HepG2 (cell line): Measurements from ENCODE around the gene GBP1. TPM values are rescaled to one million over a fixed set of nuclear protein-coding genes. Genes with fewer than 3 reads are reported as not detected.

Experiments
- ATAC-seq: fragments of 200-7000 bp; cut with Tn5 transposase; 3 replicates; pipeline ENCODE4 v1.9.1; 2020; ENCODE audit warnings: mild to moderate bottlenecking, moderate library complexity
- BruUV-seq: library from RNA; stranded (reverse); fragments of 400-500 nt; replicated peaks from 2 replicates; lab custom pipeline; 2021; lab: Mats Ljungman, UMichigan
- CTCF ChIA-PET: fragments of 300-600 bp; formaldehyde crosslinking; extraction: SDS; loops from one replicate; lab custom pipeline; 2021; ENCODE audit warnings: low total read pairs, inconsistent platforms, low intra/inter-chr PET ratio; lab: Yijun Ruan, JAX
- POLR2A ChIA-PET: fragments of 350-600 bp; sonication (Branson Sonifier 250); formaldehyde crosslinking; loops from one replicate; lab custom pipeline; 2020; ENCODE audit warnings: antibody characterized with exemption, inconsistent platforms; lab: Yijun Ruan, JAX
- DNase-seq: peaks from one replicate; pipeline ENCODE4 v3.0.0-alpha.2; 2015; ENCODE audit warnings: low spot score
- FAIRE-seq: peaks from 3 replicates; lab custom pipeline; 2011; peaks lifted over from hg19 to GRCh38; lab: Jason Lieb, UNC
- H2AFZ ChIP-seq: one replicate; pipeline ENCODE4 v1.6.1; 2011; ENCODE audit warnings: low read length, inconsistent platforms
- H3K27ac ChIP-seq: fragments of 300-600 bp; 3 replicates; pipeline ENCODE4 v1.8.0; 2011; ENCODE audit warnings: mixed run types, mild to moderate bottlenecking, mixed read lengths, low read length, inconsistent platforms; ENCODE audit not compliant: insufficient read depth; ENCODE audit errors: extremely low read length
- H3K27me3 ChIP-seq, 2 experiments: fragments of 200-600 bp in 1 of 2; 2 replicates in 1 of 2; 3 replicates in 1 of 2; pipeline versions ENCODE4 v1.6.0 to v1.8.0; 2011; ENCODE audit warnings: low read length in 2 of 2, mild to moderate bottlenecking in 2 of 2, moderate library complexity in 2 of 2, inconsistent platforms in 1 of 2; ENCODE audit not compliant: insufficient read depth in 2 of 2, control insufficient read depth in 1 of 2
- H3K36me3 ChIP-seq, 2 experiments: fragments of 200-600 bp in 1 of 2; replicated peaks in 1 of 2; 2 replicates in 1 of 2; 3 replicates in 1 of 2; pipeline versions ENCODE4 v1.5.1 to v1.8.0; 2011; ENCODE audit warnings: low read length in 2 of 2, inconsistent platforms in 1 of 2; ENCODE audit not compliant: insufficient read depth in 2 of 2, control insufficient read depth in 1 of 2
- H3K4me1 ChIP-seq: 2 replicates; pipeline ENCODE4 v1.5.1; 2012; ENCODE audit warnings: low read length, inconsistent platforms; ENCODE audit not compliant: insufficient read depth
- H3K4me2 ChIP-seq: 2 replicates; pipeline ENCODE4 v1.6.0; 2011; ENCODE audit warnings: low read depth, low read length, inconsistent platforms
- H3K4me3 ChIP-seq, 3 experiments: fragments of 200-600 bp in 1 of 3; sonication (generic), shearing (Covaris generic) in 1 of 3; replicated peaks in 1 of 3; 2 replicates each; pipeline ENCODE4 v1.5.1; 2011 to 2016; ENCODE audit warnings: low read length in 3 of 3, inconsistent platforms in 2 of 3, low read depth in 2 of 3, mild to moderate bottlenecking in 2 of 3, control low read depth in 1 of 3, mixed read lengths in 1 of 3; ENCODE audit not compliant: insufficient read depth in 1 of 3
- H3K79me2 ChIP-seq: one replicate; pipeline ENCODE4 v1.6.1; 2011; ENCODE audit warnings: low read length, inconsistent platforms; ENCODE audit not compliant: insufficient read depth
- H3K9ac ChIP-seq: 2 replicates; pipeline ENCODE4 v1.6.0; 2011; ENCODE audit warnings: mild to moderate bottlenecking, low read depth, low read length, inconsistent platforms; ENCODE audit not compliant: insufficient read depth
- H3K9me3 ChIP-seq: 2 replicates; pipeline ENCODE4 v1.5.1; 2012; ENCODE audit warnings: mild to moderate bottlenecking, low read length
- H4K20me1 ChIP-seq: 2 replicates; pipeline ENCODE4 v1.6.0; 2011; ENCODE audit warnings: inconsistent platforms, mild to moderate bottlenecking, low read length, moderate library complexity; ENCODE audit not compliant: insufficient read depth
- AHDC1 ChIP-seq: sonication (generic); formaldehyde crosslinking; IDR thresholded peaks from 2 replicates; pipeline ENCODE4 v1.5.1; 2020; ENCODE audit warnings: mild to moderate bottlenecking, missing genetic modification reagents, borderline replicate concordance
- ATF1 ChIP-seq: IDR thresholded peaks from 2 replicates; pipeline ENCODE4 v1.6.1; 2016; ENCODE audit warnings: mild to moderate bottlenecking, control low read depth
- GPN1 ChIP-seq: sonication (generic); formaldehyde crosslinking; IDR thresholded peaks from 2 replicates; pipeline ENCODE4 v1.5.1; 2020; ENCODE audit warnings: missing genetic modification reagents, borderline replicate concordance
- NFRKB ChIP-seq: fragments of 450-650 bp; IDR thresholded peaks from 2 replicates; pipeline ENCODE4 v1.6.1; 2017
- PAX8 ChIP-seq: sonication (generic); formaldehyde crosslinking; IDR thresholded peaks from 2 replicates; pipeline ENCODE4 v1.8.0; 2022; ENCODE audit warnings: mild to moderate bottlenecking, missing genetic modification reagents, borderline replicate concordance
- RXRA ChIP-seq: sonication (generic); formaldehyde crosslinking; IDR thresholded peaks from 2 replicates; pipeline ENCODE4 v1.5.1; 2020; ENCODE audit warnings: missing genetic modification reagents
- TBX3 ChIP-seq: fragments of 450-650 bp; IDR thresholded peaks from 2 replicates; pipeline ENCODE4 v1.6.1; 2017; ENCODE audit warnings: antibody characterized with exemption, mild to moderate bottlenecking, inconsistent platforms, borderline replicate concordance
- ZBTB2 ChIP-seq: sonication (generic); formaldehyde crosslinking; IDR thresholded peaks from 2 replicates; pipeline ENCODE4 v1.8.0; 2022; ENCODE audit warnings: low read depth, missing genetic modification reagents
- ZBTB38 ChIP-seq: sonication (generic); formaldehyde crosslinking; IDR thresholded peaks from 2 replicates; pipeline ENCODE4 v1.5.1; 2020; ENCODE audit warnings: mild to moderate bottlenecking, missing genetic modification reagents
- ZNF101 ChIP-seq: sonication (generic); formaldehyde crosslinking; IDR thresholded peaks from 2 replicates; pipeline ENCODE4 v1.4.0; 2020; ENCODE audit warnings: mild to moderate bottlenecking, low read depth, missing genetic modification reagents, borderline replicate concordance
- ZNF557 ChIP-seq: sonication (generic); formaldehyde crosslinking; IDR thresholded peaks from 2 replicates; pipeline ENCODE4 v1.4.0; 2020; ENCODE audit warnings: missing genetic modification reagents
- ZNF790 ChIP-seq: sonication (generic); formaldehyde crosslinking; IDR thresholded peaks from 2 replicates; pipeline ENCODE4 v1.8.0; 2022; ENCODE audit warnings: missing genetic modification reagents, mild to moderate bottlenecking, borderline replicate concordance
- ZNF878 ChIP-seq: sonication (generic); formaldehyde crosslinking; IDR thresholded peaks from 2 replicates; pipeline ENCODE4 v1.8.1; 2023; ENCODE audit warnings: mild to moderate bottlenecking, missing genetic modification reagents, moderate library complexity
- WGBS: methylation state at CpG from one replicate; pipeline ENCODE4 v1.1.6; 2017; ENCODE audit warnings: low lambda C conversion rate; 5-methylcytosine and 5-hydroxymethylcytosine counted together
- in situ Hi-C: cut with HindIII; loops from 2 replicates; pipeline ENCODE4 v1.10.0; 2017; ENCODE audit warnings: low pct_unique_long_range_greater_than_20kb; ENCODE audit not compliant: extremely low pct_ligation_motif_present
- intact Hi-C: fragments of 100-400 bp; cut with micrococcal nuclease; formaldehyde crosslinking; loops from one replicate; pipeline ENCODE4 v1.10.0; 2022; ENCODE audit not compliant: unreplicated experiment
- polyA plus RNA-seq, 8 experiments: library from polyadenylated mRNA; depleted of rRNA in 3 of 8; stranded (reverse) in 7 of 8; unstranded in 1 of 8; fragments of >200 nt; fragmentation: Illumina TruSeq in 4 of 8; extraction: Trizol in 4 of 8; gene quantifications; 2 replicates each; pipeline versions ENCODE4 v1.2.1 to v1.2.3, GENCODE V29; 2011 to 2016; ENCODE audit warnings: low read depth in 4 of 8, missing spikeins in 1 of 8, mixed read lengths in 1 of 8; ENCODE audit not compliant: insufficient read depth in 1 of 8
- total RNA-seq, 5 experiments: library from RNA; depleted of rRNA; stranded (reverse); fragments of >200 nt; fragmentation: Illumina TruSeq; extraction: Trizol; gene quantifications; 2 replicates each; pipeline ENCODE4 v1.2.3, GENCODE V29; 2016; ENCODE audit warnings: low read depth in 1 of 5

The GBP1 gene
- total and polyA plus RNA-seq, 2 of the 13 experiments (the other 11 are each of a cell fraction or from before 2014, with no cell fraction given): 0.62 to 2.3 TPM

- TF ChIP-seq ZBTB2 (CRISPR knock-in tag) (no peak), TBX3 (no peak), GPN1 (CRISPR knock-in tag) (no peak), NFRKB (no peak), ZNF557 (no peak)
- ChIA-PET POLR2A (no interaction called here), CTCF (no interaction called here)
- Histone ChIP-seq H3K9ac (no peak overlapping the region), H3K36me3 (no peaks in the 10 kb centered on the region), H3K4me2 (no peak overlapping the region), H3K4me1 (no peaks in the 10 kb centered on the region), H3K27me3 (no peaks in the 10 kb centered on the region), H3K4me3 (no peak overlapping the region), H3K79me2 (no peaks in the 10 kb centered on the region), H3K9me3 (peaks cover 5% of the 10 kb centered on the region; the same call in 1 of the 2 replicates), H3K27ac (no peak overlapping the region), H4K20me1 (no peaks in the 10 kb centered on the region), H2AFZ (no peak overlapping the region)
- no peak for ATAC-seq
- no TSS peak for BruUV-seq
- in situ Hi-C loops: no loop called here
- no peak for DNase-seq
- FAIRE-seq: no peak
- WGBS: 51% methylated on average over 3 of the region's 3 CpGs
- intact Hi-C loops: no loop called here
These were observed 35.4 kb upstream of the GBP1 start for GRCh38 chr1:89100412-89100811.

GRCh38 chr1:89098857-89099256 lies 33.8 kb upstream of the GBP1 start:
- TF ChIP-seq ATF1 (CRISPR knock-in tag) (no peak), RXRA (no peak), ZNF790 (no peak), ZBTB38 (CRISPR knock-in tag) (no peak), ZNF101 (no peak), PAX8 (CRISPR knock-in tag) (no peak), ZNF878 (CRISPR knock-in tag) (no peak), AHDC1 (no peak), NFRKB (no peak)
- in situ Hi-C loops: loop anchor here (25.0 kb wide), 1 partner anchor 263 kb away; the partner anchor contains the start of gene GBP6
- no peak for DNase-seq
- H3K4me3 ChIP-seq: no peak overlapping the region
- ChIA-PET CTCF (no interaction called here), POLR2A (no interaction called here)
- no peaks in the 10 kb centered on the region for H4K20me1 ChIP-seq
- no peaks in the 10 kb centered on the region for H3K36me3 ChIP-seq
- BruUV-seq: no TSS peak
- intact Hi-C loops: no loop called here
- FAIRE-seq: no peak
- no peak overlapping the region for H3K9ac ChIP-seq
- no peak for ATAC-seq
- H3K27ac ChIP-seq: no peak overlapping the region
- H3K4me2 ChIP-seq: no peak overlapping the region
- peaks cover 5% of the 10 kb centered on the region; the same call in 1 of the 2 replicates for H3K9me3 ChIP-seq
- no peak overlapping the region for H2AFZ ChIP-seq
- WGBS: 1% methylated on average over 3 of the region's 3 CpGs
- H3K79me2 ChIP-seq: no peaks in the 10 kb centered on the region
- H3K27me3 ChIP-seq: no peaks in the 10 kb centered on the region
- H3K4me1 ChIP-seq: no peaks in the 10 kb centered on the region
